ENCODE results near the gene SGCA. TPM values are rescaled to one million over a fixed set of nuclear protein-coding genes. Genes with fewer than 3 reads are reported as not detected.

The SGCA gene
- total and polyA plus RNA-seq, 2 experiments from 2014 or later = 0.19 TPM; not detected in 1

- TF ChIP-seq ZNF462 (CRISPR knock-in tag; IDR thresholded peaks at IDR 0.05) = no peak
- TF ChIP-seq CREB1 (CRISPR knock-in tag; IDR thresholded peaks at IDR 0.05; ENCODE audit: low read depth) = no peak
- no peak for TF ChIP-seq ZNF114 (CRISPR knock-in tag; IDR thresholded peaks at IDR 0.05)
- no peak for TF ChIP-seq STAT1 (IDR thresholded peaks at IDR 0.05; ENCODE audit: unreplicated experiment)
- no peak for TF ChIP-seq EZH2phosphoT487 (IDR thresholded peaks at IDR 0.05; ENCODE audit: unreplicated experiment)
- TF ChIP-seq REST (IDR thresholded peaks at IDR 0.05; ENCODE audit: unreplicated experiment) = no peak
- no peak for TF ChIP-seq NANOG (IDR thresholded peaks at IDR 0.05; ENCODE audit: borderline replicate concordance)
- no peak for TF ChIP-seq POLR2AphosphoS5 (IDR thresholded peaks at IDR 0.05; ENCODE audit: low read depth)
- no peak for TF ChIP-seq ZNF331 (CRISPR knock-in tag; IDR thresholded peaks at IDR 0.05; ENCODE audit: low read depth)
- TF ChIP-seq CTCF (conservative IDR thresholded peaks at IDR 0.05; ENCODE audit: low read depth in 2 of 2) = no peak
- no peak for TF ChIP-seq JUNB (IDR thresholded peaks at IDR 0.05; ENCODE audit: unreplicated experiment)
- TF ChIP-seq ETS1 (IDR thresholded peaks at IDR 0.05) = no peak
These were observed 56.2 kb downstream of the SGCA start (continued) for GRCh38 chr17:50221864-50222545.

All from GM23338 (cell line).